Hypothalamus (tissue), 51 donors: ENCODE data around the gene STAG1.
A peak's percentile ranks its signal among the peaks of the same experiment; 100 is the strongest.
"Not testable (repeated sequence)": the region's sequence is repeated elsewhere in the genome, so short reads cannot be mapped to it uniquely, and the experiment has no call there.

ENCODE experiments used
- DNase-seq, 51 donors: peaks; one replicate each; lab custom pipeline; 2025; lab: John Stamatoyannopoulos, UW

Gene STAG1

GRCh38 chr3:136606990-136607389 lies 145.2 kb downstream of the STAG1 start:
- no peak for DNase-seq

GRCh38 chr3:136606216-136606615 lies 146.0 kb downstream of the STAG1 start:
- DNase-seq = not testable (repeated sequence)

- DNase-seq = no peak
Measured at GRCh38 chr3:136604961-136605360, 147.2 kb downstream of the STAG1 start.

GRCh38 chr3:136602818-136603217 lies 149.4 kb downstream of the STAG1 start:
- DNase-seq = no peak

GRCh38 chr3:136595913-136596697 lies 156.1 kb downstream of the STAG1 start:
- peak in 1 of 51 donors; percentile 3 for DNase-seq

GRCh38 chr3:136586580-136586979 lies 165.6 kb downstream of the STAG1 start:
- no peak for DNase-seq

GRCh38 chr3:136584728-136585127 lies 167.4 kb downstream of the STAG1 start:
- DNase-seq = no peak

- DNase-seq = no peak
Measured at GRCh38 chr3:136583823-136584222, 168.4 kb downstream of the STAG1 start.

- no peak for DNase-seq
Measured at GRCh38 chr3:136577791-136578190, 174.4 kb downstream of the STAG1 start.

- DNase-seq = no peak
Measured at GRCh38 chr3:136576279-136577009, 175.7 kb downstream of the STAG1 start.

- DNase-seq = no peak
Measured at GRCh38 chr3:136567599-136568188, 184.5 kb downstream of the STAG1 start.

GRCh38 chr3:136564962-136565361 lies 187.2 kb downstream of the STAG1 start:
- not testable (repeated sequence) for DNase-seq

- DNase-seq = no peak
Measured at GRCh38 chr3:136562026-136562425, 190.2 kb downstream of the STAG1 start.

GRCh38 chr3:136559896-136560295 lies 192.3 kb downstream of the STAG1 start:
- no peak for DNase-seq

GRCh38 chr3:136549461-136549860 lies 202.7 kb downstream of the STAG1 start:
- not testable (repeated sequence) for DNase-seq

- DNase-seq = no peak
Measured at GRCh38 chr3:136547293-136547692, 204.9 kb downstream of the STAG1 start.

- DNase-seq = no peak
Measured at GRCh38 chr3:136546720-136547119, 205.5 kb downstream of the STAG1 start.

GRCh38 chr3:136545664-136546268 lies 206.4 kb downstream of the STAG1 start:
- DNase-seq = peak in 1 of 51 donors; percentile 52

- no peak for DNase-seq
Measured at GRCh38 chr3:136544532-136544931, 207.6 kb downstream of the STAG1 start.

GRCh38 chr3:136543385-136543784 lies 208.8 kb downstream of the STAG1 start:
- DNase-seq = no peak

- DNase-seq = no peak
Measured at GRCh38 chr3:136535906-136536305, 216.3 kb downstream of the STAG1 start.
